NCI-H345 (cell line): ENCODE measurements around the gene NFIA.

ENCODE experiments used
- DNase-seq: peaks from one replicate; lab custom pipeline; 2025; lab: John Stamatoyannopoulos, UW

The NFIA gene

GRCh38 chr1:61183471-61184039 is 101.2 kb downstream of the NFIA start:
- no peak for DNase-seq

DNA sequence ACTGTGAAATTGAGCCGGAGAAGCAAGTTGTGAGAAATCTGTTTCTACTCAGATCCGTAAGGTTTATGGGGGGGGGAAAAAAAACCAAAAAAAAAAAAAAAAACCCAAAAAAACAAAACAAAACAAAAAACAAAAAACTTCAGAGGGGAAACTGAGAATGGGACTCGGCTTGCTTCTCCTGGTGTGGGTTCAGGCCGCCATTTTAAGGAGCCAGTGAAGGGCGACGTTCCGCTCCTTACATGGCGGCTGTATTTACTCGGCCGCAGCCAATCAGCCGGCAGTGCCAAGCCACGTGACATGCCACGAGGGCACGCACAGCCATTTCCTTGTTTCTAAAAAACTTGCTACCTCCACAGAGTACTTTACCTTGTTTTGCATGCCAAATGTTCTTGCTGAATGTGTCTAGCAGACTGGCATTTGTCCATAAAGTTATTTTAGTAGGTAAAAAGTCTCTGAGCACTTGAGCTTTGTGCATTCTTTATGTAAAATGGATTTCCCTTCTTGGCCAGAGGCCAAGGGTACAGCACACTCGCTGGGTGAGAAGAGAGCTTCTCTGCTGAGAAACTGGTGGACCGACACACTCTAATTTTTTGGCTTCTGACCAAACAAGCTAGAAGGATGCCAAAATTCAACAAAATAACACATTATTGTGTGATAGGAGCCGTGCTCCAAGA is 101.8 kb downstream of the NFIA start:
- peak; percentile 84 for DNase-seq

DNA sequence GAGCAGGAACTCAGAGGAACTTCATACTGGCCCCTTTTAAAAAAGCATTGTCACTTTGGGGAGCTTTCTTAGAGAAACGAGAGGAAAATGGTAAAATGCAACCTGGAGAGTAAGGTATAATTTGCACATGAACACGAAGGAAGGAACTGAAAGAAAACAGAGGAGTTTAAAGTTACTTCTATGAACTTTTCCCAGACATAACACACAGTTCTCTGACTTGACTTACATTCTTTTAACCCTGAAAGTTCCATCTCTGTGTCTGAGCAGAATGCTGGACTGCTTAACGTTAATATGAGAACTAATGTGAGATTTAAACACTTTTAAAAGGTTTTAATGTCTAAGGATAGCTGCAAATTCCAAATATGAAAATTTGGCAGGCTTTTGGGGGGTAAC is 102.3 kb downstream of the NFIA start:
- no peak for DNase-seq

DNA sequence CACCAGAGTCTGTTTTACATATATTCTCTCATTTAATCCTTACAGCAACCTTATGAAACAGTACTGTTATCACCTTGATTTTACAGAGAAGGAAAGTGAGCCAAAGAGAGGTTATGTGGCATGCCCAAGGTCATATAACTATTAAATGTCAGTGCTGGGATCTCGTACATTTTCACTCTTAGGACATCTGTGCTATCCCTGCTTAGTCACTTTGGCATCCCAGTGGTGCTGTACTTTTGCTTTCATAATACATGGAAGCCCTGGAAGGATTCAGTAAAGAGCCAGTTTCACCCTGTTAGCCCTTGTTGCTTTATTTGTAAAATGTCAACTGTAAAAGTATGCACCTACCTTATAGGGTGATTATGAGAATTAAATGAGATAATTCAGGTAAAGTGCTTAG is 104.4 kb downstream of the NFIA start:
- DNase-seq: no peak

DNA sequence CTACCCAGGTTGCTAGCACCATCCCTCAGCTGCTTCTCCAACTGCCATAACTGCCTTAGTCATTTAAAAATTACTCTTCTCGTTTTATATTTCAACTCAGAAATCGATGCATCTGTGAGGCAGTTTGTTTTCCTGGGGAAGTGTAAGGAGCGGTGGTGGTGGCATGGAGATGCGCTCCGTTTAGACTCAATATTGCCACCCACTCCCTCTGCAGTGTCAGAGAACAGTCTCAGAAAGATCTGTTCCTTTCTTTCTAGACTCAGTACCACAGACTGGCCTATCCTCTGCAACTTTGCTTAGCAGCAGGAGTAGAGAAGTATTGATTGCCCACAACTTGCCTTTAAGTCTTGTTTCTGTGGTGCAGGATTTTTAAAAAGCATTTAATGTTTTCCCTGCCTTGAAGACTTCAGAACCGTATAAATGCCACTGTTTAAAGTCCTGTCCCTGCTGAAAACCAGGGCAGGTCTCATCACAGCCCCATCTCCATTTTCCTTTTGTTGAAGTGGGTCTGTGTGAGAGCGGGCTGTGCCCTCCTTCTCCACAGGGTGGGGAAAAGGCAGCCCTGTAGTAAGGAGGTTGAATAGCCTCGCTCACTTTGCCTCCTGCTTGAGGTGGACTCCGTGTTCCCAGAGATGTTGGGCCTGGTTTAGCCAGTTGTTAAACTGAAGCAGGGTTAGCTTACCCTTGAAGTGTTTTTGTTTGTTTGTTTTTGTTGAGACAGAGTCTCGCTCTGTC is 105.2 kb downstream of the NFIA start:
- DNase-seq: no peak

- DNase-seq: no peak
These were observed 107.8 kb downstream of the NFIA start for GRCh38 chr1:61190153-61190552.

DNA sequence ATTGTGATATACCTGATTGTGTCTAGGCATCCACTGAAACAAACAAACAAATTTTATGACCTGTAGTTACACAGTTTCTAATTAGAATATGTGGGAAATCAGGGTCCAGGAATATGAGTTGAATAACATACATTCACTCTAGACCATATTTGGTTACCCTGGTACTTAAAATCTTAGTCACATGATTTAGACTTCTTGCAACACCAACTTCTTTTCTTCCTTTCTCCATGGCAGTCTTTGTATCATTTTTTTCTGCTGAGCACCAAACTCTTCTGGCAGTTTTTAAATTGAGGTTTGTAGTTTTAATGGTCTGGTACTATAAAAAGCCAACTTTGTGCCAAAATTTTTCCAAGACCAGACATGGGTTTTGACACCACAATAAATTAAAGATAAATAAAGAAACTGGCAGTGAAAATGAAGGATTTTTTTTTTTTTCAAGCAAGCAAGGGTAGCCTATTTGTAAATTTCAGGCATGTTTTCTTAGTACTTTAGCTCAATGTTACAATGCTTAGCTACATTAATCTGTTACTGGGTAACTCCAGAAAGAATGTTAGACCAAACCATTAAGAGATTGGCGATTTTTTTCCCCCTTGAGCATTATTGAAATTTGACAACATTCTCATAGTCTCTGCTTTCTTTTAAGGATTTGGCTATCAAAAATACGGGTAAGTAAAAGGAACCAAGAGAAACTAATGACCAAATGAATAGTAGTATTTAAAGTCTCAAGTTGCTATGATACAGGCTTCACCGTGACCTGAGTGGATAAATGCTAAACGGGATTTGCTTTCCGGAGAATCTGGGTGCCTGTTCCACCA is 108.5 kb downstream of the NFIA start:
- DNase-seq: no peak

DNA sequence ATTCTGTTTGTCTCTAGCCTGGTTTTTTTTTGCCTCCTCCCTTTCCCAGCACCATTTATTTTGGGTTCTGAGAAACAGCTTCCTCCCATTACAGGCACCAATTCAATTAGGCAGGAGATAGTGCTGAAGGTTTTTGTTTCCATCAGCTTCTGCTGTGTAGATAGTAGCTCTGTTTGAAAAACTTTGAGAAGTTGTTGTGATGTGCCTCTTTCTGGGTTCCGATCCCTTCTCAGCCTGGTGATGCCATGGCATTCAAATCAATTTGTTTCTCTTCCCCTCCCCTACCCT is 109.0 kb downstream of the NFIA start:
- DNase-seq: no peak

DNA sequence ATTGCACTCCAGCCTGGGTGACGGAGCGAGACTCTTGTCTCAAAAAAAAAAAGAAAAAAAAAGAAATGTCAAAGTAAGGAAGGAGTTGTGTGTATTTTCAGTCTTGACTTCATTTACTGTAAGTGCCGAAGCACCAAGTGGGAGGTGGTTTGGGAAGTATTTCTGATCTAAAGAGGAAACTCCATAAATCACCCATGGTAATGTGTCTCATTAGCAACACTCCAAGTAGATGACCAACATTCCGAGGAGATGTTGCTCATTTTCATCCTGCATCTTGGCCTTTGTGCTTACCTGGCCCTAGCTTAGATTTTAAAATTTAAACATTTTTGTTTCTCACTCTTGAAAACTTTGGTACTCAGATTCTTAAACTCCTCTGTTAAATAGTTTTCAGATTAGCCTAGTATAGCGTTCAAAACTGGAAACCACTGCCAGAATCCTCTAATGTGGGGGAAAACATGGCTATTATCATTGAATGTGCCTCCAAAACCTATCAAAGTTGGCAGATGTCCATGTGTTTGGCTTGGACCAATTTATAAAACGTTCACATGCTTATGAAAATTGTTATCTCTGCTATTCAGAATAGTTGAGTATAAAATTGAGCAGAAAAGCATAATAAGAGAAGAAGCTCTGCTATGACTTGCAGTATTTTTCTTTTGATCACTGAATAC is 110.4 kb downstream of the NFIA start:
- no peak for DNase-seq

- no peak for DNase-seq
These were observed 111.4 kb downstream of the NFIA start for GRCh38 chr1:61193808-61194207.

- no peak for DNase-seq
These were observed 116.2 kb downstream of the NFIA start for GRCh38 chr1:61198554-61198953.

GRCh38 chr1:61201035-61201434 is 118.7 kb downstream of the NFIA start:
- DNase-seq: no peak

DNA sequence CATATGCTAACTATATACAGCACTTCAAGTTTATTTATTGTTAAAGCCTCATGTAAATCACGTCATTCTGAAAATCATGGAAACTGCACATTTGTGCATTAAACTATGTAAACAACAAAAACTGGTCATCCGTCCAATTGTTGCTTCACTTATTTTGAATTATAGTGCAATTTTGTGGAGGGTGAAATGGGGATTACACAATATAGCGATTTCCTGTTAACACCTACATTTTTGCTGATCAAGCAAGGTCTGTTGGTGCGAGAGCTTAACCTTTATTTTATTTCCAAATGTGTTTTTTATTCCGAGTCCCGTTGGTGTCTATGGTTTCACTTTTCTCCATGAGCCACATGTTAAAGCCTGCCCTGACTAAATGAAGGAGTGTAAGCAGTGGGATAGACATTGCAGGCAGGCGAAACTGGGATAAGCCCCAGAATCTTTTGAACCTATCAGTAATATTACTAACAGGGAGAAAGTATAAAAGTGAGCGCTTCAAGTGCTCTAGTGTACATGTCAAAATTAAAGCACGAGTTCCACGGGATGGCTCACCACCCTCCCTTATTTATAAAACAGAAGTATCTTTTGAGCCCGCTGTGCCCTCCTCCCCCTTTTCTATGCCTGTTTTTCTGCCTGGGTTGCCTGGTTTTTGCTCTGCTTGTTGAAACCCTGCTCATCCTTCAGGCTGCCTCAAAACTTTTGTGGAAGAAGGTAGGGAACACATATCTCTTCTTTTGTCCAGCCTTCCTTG is 120.7 kb downstream of the NFIA start:
- DNase-seq: no peak

DNA sequence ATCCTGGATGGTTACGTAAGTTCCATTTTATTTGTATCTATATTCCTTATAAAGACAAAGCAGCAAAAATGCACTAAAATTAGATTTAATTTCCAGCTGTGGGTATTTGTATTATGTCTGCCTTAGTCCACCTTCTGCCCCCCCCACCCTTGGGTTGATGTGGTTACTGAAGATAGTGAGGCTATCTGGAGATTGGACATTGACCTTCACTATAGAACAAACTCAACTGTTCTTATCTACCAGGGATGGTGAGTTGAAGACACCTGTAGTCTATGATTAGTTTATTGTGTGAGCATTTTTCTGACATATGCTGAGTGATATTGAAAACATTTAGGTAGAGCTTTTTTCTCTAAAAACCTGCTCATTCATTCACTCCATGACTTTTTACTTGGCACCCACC is 122.2 kb downstream of the NFIA start:
- no peak for DNase-seq

- no peak for DNase-seq
These were observed 125.1 kb downstream of the NFIA start for GRCh38 chr1:61207416-61207815.

DNA sequence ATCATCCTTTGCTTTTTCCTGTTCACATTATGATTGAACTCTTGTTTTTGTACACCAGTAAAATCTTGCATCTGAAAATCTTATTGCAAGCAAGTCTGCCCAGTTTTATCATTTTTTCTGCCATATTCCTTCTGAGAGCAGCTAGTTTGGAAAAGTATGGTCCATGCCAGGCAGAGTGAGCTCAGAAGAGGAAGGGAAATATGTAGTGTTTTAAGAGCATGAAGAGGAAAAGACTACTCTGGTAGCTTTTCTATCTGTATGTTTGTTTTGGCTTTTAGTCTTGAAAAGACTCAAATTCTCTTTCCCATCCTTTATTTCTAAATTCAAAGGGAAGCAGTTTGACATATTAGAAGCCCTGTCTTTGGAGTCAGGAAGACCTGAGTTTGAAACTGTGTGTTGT is 125.8 kb downstream of the NFIA start:
- no peak for DNase-seq

DNA sequence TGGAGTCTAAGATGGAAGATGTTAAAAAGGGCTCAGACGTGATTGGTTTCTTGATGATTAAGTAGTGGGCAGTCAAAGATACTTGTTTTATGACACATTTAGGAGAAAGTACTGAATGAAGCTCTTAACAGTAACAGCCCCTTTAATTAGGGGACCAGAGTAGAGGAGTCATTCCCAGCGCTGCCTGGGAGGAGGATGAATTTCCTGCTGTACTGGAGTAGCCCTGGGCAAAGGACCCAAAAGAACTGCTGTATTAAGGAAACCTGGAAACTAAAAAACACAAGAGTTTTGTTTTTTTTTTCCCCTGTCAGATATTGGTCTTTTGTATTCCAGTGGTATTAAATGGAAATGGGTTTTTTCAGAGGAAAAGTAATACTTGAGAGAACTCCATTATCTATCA is 126.5 kb downstream of the NFIA start:
- DNase-seq: no peak

DNA sequence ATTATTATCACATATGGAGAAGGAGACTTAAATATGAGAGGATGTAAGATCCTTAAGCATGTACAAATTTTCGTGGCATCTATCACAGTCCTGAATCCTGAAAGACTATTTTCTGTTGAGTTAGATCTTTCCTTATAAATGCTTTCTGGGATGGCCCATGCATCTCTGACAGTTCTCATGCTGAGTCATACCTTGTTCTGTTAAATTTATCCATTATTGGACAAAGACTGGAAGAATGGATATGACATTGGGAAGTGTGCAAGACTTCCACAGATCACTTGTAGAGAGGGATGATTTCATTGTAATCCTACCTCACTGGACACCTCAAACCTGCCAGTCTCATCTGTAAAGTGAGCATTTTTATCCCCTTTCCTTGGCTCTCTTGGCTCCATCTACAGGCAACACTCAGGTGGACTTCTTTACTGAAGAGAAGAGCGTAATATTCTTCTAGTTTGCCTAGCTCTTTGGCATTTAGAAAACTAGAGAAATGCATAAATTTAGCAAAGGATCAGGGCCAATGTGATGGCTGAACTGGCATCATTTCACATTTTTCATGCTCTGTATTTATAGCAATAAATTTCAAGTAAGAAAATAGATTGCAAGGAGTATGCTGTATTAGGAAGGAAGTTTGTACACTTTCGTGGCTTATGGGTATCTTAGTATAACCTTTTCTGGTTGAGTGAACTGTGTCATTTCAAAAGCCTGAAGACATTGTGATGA is 128.2 kb downstream of the NFIA start:
- DNase-seq: no peak

- no peak for DNase-seq
These were observed 131.1 kb downstream of the NFIA start for GRCh38 chr1:61213245-61214011.

DNA sequence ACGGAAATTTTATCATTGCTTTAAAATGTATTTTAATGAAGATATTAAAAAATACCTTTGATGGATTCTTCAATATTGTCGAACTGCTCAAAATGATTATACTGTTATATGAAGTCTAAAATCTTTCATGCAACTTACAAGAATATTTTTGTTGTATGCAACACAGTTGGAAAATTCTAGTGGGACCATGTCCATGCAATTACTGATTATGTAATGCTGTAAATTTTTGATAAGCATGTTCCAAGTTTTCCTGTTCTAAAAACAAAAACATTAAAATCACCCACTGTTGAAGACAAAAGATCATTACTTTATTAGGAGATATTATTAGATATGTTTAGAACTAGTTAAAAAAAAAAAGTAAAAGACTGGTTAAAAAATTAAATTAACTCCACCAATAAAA is 132.8 kb downstream of the NFIA start:
- no peak for DNase-seq
